ENCODE results near the gene ANKRD22. TPM values are rescaled to one million over a fixed set of nuclear protein-coding genes. Genes with fewer than 3 reads are reported as not detected.

The ANKRD22 gene
- 1.4 TPM for total RNA-seq (ENCODE audit: insufficient read depth, low replicate concordance)

GRCh38 chr10:88851706-88852105 lies at the start of gene ANKRD22:
ANKRD22 (minus strand) TSS chr10:88851844; CDS start chr10:88851607, 237 bp downstream.
- peak; percentile 81 for DNase-seq (ENCODE audit: low spot score)

- DNase-seq (ENCODE audit: low spot score) = no peak
These were observed 48.2 kb upstream of the ANKRD22 start for GRCh38 chr10:88899886-88900285.

GRCh38 chr10:88898727-88899126 lies 47.1 kb upstream of the ANKRD22 start:
- DNase-seq (ENCODE audit: low spot score) = no peak

GRCh38 chr10:88896994-88897853 lies 45.6 kb upstream of the ANKRD22 start:
- DNase-seq (ENCODE audit: low spot score) = peak; percentile 72

- no peak for DNase-seq (ENCODE audit: low spot score)
These were observed 44.8 kb upstream of the ANKRD22 start for GRCh38 chr10:88896372-88896993.

- DNase-seq (ENCODE audit: low spot score) = no peak
These were observed 43.6 kb upstream of the ANKRD22 start for GRCh38 chr10:88895250-88895649.

- DNase-seq (ENCODE audit: low spot score) = no peak
These were observed 42.0 kb upstream of the ANKRD22 start for GRCh38 chr10:88893611-88894010.

- DNase-seq (ENCODE audit: low spot score) = no peak
These were observed 40.8 kb upstream of the ANKRD22 start for GRCh38 chr10:88892222-88892967.

GRCh38 chr10:88890681-88891381 lies 39.2 kb upstream of the ANKRD22 start:
- DNase-seq (ENCODE audit: low spot score) = no peak

GRCh38 chr10:88889559-88890337 lies 38.1 kb upstream of the ANKRD22 start:
- DNase-seq (ENCODE audit: low spot score) = no peak

GRCh38 chr10:88888810-88889445 lies 37.3 kb upstream of the ANKRD22 start:
- DNase-seq (ENCODE audit: low spot score) = no peak

- no peak for DNase-seq (ENCODE audit: low spot score)
These were observed 34.9 kb upstream of the ANKRD22 start for GRCh38 chr10:88886557-88886956.

GRCh38 chr10:88883448-88883809 lies 31.8 kb upstream of the ANKRD22 start:
- no peak for DNase-seq (ENCODE audit: low spot score)

- DNase-seq (ENCODE audit: low spot score) = peak; percentile 64
These were observed 31.2 kb upstream of the ANKRD22 start for GRCh38 chr10:88882646-88883447.

GRCh38 chr10:88881922-88882645 lies 30.4 kb upstream of the ANKRD22 start:
- DNase-seq (ENCODE audit: low spot score) = no peak

GRCh38 chr10:88881320-88881719 lies 29.7 kb upstream of the ANKRD22 start:
- no peak for DNase-seq (ENCODE audit: low spot score)

GRCh38 chr10:88880282-88881076 lies 28.8 kb upstream of the ANKRD22 start:
- DNase-seq (ENCODE audit: low spot score) = peak; percentile 87

Data from umbilical cord (tissue), 2 donors.